GM23338 (cell line): Measurements from ENCODE around the gene H2BK1. TPM values are rescaled to one million over a fixed set of nuclear protein-coding genes. Genes with fewer than 3 reads are reported as not detected.

ENCODE experiments used
- ATAC-seq: fragments of 200-7000 bp; cut with Tn5 transposase; 3 replicates; pipeline ENCODE4 v1.9.1; 2020
- DNase-seq: peaks from one replicate; pipeline ENCODE4 v3.0.0-alpha.2; 2015; ENCODE audit warnings: low spot score
- H2AFZ ChIP-seq: fragments of 200-600 bp; sonication (generic); 2 replicates; pipeline ENCODE4 v1.8.0; 2016; ENCODE audit warnings: antibody characterized with exemption, mild to moderate bottlenecking, moderate library complexity
- H3F3A ChIP-seq: fragments of 200-600 bp; sonication (generic); replicated peaks from 2 replicates; pipeline ENCODE4 v1.8.0; 2017; ENCODE audit warnings: antibody characterized with exemption, mixed run types, low read depth
- H3K27ac ChIP-seq: fragments of 200-600 bp; sonication (generic); 2 replicates; pipeline ENCODE4 v1.6.1; 2016; ENCODE audit warnings: low read depth
- H3K27me3 ChIP-seq: fragments of 200-600 bp; sonication (generic); 2 replicates; pipeline ENCODE4 v1.8.0; 2016; ENCODE audit warnings: mild to moderate bottlenecking, mixed run types, moderate library complexity; ENCODE audit not compliant: insufficient read depth
- H3K36me3 ChIP-seq: fragments of 200-600 bp; sonication (generic); 2 replicates; pipeline ENCODE4 v1.8.0; 2016; ENCODE audit warnings: mild to moderate bottlenecking; ENCODE audit not compliant: insufficient read depth
- H3K4me1 ChIP-seq: fragments of 200-600 bp; sonication (generic); 2 replicates; pipeline ENCODE4 v1.8.0; 2016; ENCODE audit warnings: mild to moderate bottlenecking, moderate library complexity; ENCODE audit not compliant: insufficient read depth
- H3K4me2 ChIP-seq: fragments of 200-600 bp; sonication (generic); 2 replicates; pipeline ENCODE4 v1.7.1; 2017; ENCODE audit warnings: mixed run types
- H3K4me3 ChIP-seq: fragments of 200-600 bp; sonication (generic); 2 replicates; pipeline ENCODE4 v1.6.1; 2016; ENCODE audit warnings: mixed run types
- H3K79me2 ChIP-seq: fragments of 200-600 bp; sonication (generic); replicated peaks from 2 replicates; pipeline ENCODE4 v1.8.0; 2017; ENCODE audit warnings: mild to moderate bottlenecking; ENCODE audit not compliant: insufficient read depth
- H3K9me2 ChIP-seq: fragments of 200-600 bp; sonication (generic); 2 replicates; pipeline ENCODE4 v1.8.0; 2017; ENCODE audit not compliant: insufficient read depth
- H4K20me1 ChIP-seq: fragments of 200-600 bp; sonication (generic); replicated peaks from 2 replicates; pipeline ENCODE4 v1.8.0; 2017; ENCODE audit warnings: mild to moderate bottlenecking; ENCODE audit not compliant: insufficient read depth
- H3K27ac Mint-ChIP-seq: 2 replicates; pipeline ENCODE4 v1.8.0; 2020; ENCODE audit warnings: inconsistent platforms, mild to moderate bottlenecking, moderate library complexity, mixed read lengths
- H3K27me3 Mint-ChIP-seq: 3 replicates; pipeline ENCODE4 v1.8.0; 2022; ENCODE audit warnings: low read depth, mild to moderate bottlenecking, moderate library complexity, mixed read lengths, inconsistent platforms; ENCODE audit not compliant: insufficient read depth, poor library complexity
- H3K36me3 Mint-ChIP-seq: 3 replicates; pipeline ENCODE4 v1.8.0; 2021; ENCODE audit warnings: low read depth, mild to moderate bottlenecking, inconsistent platforms, moderate library complexity, mixed read lengths
- H3K4me1 Mint-ChIP-seq: 3 replicates; pipeline ENCODE4 v1.8.0; 2020; ENCODE audit warnings: mild to moderate bottlenecking, inconsistent platforms, mixed read lengths
- H3K4me3 Mint-ChIP-seq: 3 replicates; pipeline ENCODE4 v1.8.0; 2021; ENCODE audit warnings: moderate library complexity, mild to moderate bottlenecking, inconsistent platforms, mixed read lengths
- H3K9me3 Mint-ChIP-seq: 3 replicates; pipeline ENCODE4 v1.8.0; 2020; ENCODE audit warnings: moderate library complexity, mild to moderate bottlenecking, inconsistent platforms, mixed read lengths
- CREB1 ChIP-seq: fragments of 250-450 bp; sonication (Bioruptor Pico); IDR thresholded peaks from 2 replicates; pipeline ENCODE4 v1.5.0; 2020; ENCODE audit warnings: low read depth, mild to moderate bottlenecking, moderate library complexity
- ETS1 ChIP-seq: IDR thresholded peaks from 2 replicates; pipeline ENCODE4 v1.6.1; 2016; ENCODE audit warnings: antibody characterized with exemption
- EZH2 ChIP-seq: fragments of 200-600 bp; sonication (generic); IDR thresholded peaks from one replicate; pipeline ENCODE4 v1.8.0; 2017; ENCODE audit warnings: antibody characterized with exemption, mild to moderate bottlenecking, low read depth; ENCODE audit not compliant: unreplicated experiment
- REST ChIP-seq: IDR thresholded peaks from one replicate; pipeline ENCODE4 v1.6.1; 2018; ENCODE audit warnings: antibody characterized with exemption; ENCODE audit not compliant: unreplicated experiment
- STAT1 ChIP-seq: IDR thresholded peaks from one replicate; pipeline ENCODE4 v1.6.1; 2016; ENCODE audit warnings: antibody characterized with exemption; ENCODE audit not compliant: unreplicated experiment
- ZNF114 ChIP-seq: fragments of 250-450 bp; sonication (Bioruptor Pico); IDR thresholded peaks from 2 replicates; pipeline ENCODE4 v1.5.0; 2020; ENCODE audit warnings: mild to moderate bottlenecking, moderate library complexity
- ZNF331 ChIP-seq: fragments of 250-450 bp; sonication (Bioruptor Pico); IDR thresholded peaks from 2 replicates; pipeline ENCODE4 v1.5.0; 2020; ENCODE audit warnings: low read depth, mild to moderate bottlenecking, moderate library complexity
- ZNF462 ChIP-seq: fragments of 250-450 bp; sonication (Bioruptor Pico); IDR thresholded peaks from 2 replicates; pipeline ENCODE4 v1.5.0; 2020; ENCODE audit warnings: mild to moderate bottlenecking, moderate library complexity
- polyA plus RNA-seq: library from polyadenylated mRNA; unstranded; fragments of >200 nt; fragmentation: Nextera tagmentation; extraction: Ambion mirVana; gene quantifications from 2 replicates; pipeline ENCODE4 v1.2.1, GENCODE V29; 2016
- total RNA-seq: library from RNA; depleted of rRNA; stranded (reverse); fragments of >200 nt; shearing (Covaris generic); gene quantifications from 2 replicates; pipeline ENCODE4 v1.2.3, GENCODE V29; 2014
- TF ChIP-seq, protein P1 (sequence below), 2 experiments: fragments of 200-600 bp in 1 of 2; sonication (generic) in 1 of 2; conservative IDR thresholded peaks; 2 replicates each; pipeline versions ENCODE4 v1.5.1 to v1.6.1; 2016 to 2017; ENCODE audit warnings: antibody characterized with exemption in 2 of 2, low read depth in 2 of 2, mild to moderate bottlenecking in 2 of 2, moderate library complexity in 1 of 2

Gene H2BK1
- total and polyA plus RNA-seq, 2 experiments from 2014 or later = not detected

GRCh38 chr7:151166629-151167196 lies 43.6 kb downstream of the H2BK1 start:
- Histone ChIP-seq H3K27ac (no peak overlapping the region), H3K36me3 (no peaks in the 10 kb centered on the region), H3K27me3 (peaks cover 100% of the 10 kb centered on the region), H3K4me3 (peak overlapping the region; percentile 65), H3K4me2 (peak overlapping the region; percentile 87), H2AFZ (peak overlapping the region; percentile 88), H4K20me1 (peaks cover 11% of the 10 kb centered on the region), H3K79me2 (no peaks in the 10 kb centered on the region), H3F3A (peaks cover 13% of the 10 kb centered on the region; the same call in 1 of the 2 replicates), H3K9me2 (no peaks in the 10 kb centered on the region), H3K4me1 (peaks cover 10% of the 10 kb centered on the region)
- Mint-ChIP-seq H3K9me3 (no peaks in the 10 kb centered on the region), H3K27ac (no peak overlapping the region), H3K4me3 (peak overlapping the region; percentile 60), H3K4me1 (peaks cover 11% of the 10 kb centered on the region), H3K27me3 (peaks cover 28% of the 10 kb centered on the region), H3K36me3 (no peaks in the 10 kb centered on the region; the same call in 2 of the 3 replicates)
- no peak for TF ChIP-seq STAT1
- peak; percentile 91 for TF ChIP-seq EZH2
- peak; percentile 23 for ATAC-seq
- peak; percentile 57 for DNase-seq

GRCh38 chr7:151161757-151162156 lies 48.5 kb downstream of the H2BK1 start:
- DNase-seq = no peak
- no peak for TF ChIP-seq CREB1 (CRISPR knock-in tag)
- TF ChIP-seq REST = no peak
- no peak for TF ChIP-seq ZNF462 (CRISPR knock-in tag)
- TF ChIP-seq, protein P1, sequence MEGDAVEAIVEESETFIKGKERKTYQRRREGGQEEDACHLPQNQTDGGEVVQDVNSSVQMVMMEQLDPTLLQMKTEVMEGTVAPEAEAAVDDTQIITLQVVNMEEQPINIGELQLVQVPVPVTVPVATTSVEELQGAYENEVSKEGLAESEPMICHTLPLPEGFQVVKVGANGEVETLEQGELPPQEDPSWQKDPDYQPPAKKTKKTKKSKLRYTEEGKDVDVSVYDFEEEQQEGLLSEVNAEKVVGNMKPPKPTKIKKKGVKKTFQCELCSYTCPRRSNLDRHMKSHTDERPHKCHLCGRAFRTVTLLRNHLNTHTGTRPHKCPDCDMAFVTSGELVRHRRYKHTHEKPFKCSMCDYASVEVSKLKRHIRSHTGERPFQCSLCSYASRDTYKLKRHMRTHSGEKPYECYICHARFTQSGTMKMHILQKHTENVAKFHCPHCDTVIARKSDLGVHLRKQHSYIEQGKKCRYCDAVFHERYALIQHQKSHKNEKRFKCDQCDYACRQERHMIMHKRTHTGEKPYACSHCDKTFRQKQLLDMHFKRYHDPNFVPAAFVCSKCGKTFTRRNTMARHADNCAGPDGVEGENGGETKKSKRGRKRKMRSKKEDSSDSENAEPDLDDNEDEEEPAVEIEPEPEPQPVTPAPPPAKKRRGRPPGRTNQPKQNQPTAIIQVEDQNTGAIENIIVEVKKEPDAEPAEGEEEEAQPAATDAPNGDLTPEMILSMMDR (conservative IDR thresholded peaks at IDR 0.05; ENCODE audit: low read depth in 2 of 2) = no peak
- TF ChIP-seq ZNF331 (CRISPR knock-in tag) = no peak
- no peak for TF ChIP-seq ZNF114
- no peak for TF ChIP-seq ETS1

More at GRCh38 chr7:151161757-151162156, 48.5 kb downstream of the H2BK1 start:
- no peak overlapping the region for H3K4me3 ChIP-seq
- no peaks in the 10 kb centered on the region for H3K79me2 ChIP-seq
- no peaks in the 10 kb centered on the region for H3K36me3 ChIP-seq
- no peak overlapping the region for H2AFZ ChIP-seq
- H3K9me2 ChIP-seq = no peaks in the 10 kb centered on the region
- no peaks in the 10 kb centered on the region for H3K36me3 Mint-ChIP-seq
- H3K27ac ChIP-seq = no peak overlapping the region
- no peak for ATAC-seq
- H3K27me3 Mint-ChIP-seq = no peaks in the 10 kb centered on the region
- H3K27me3 ChIP-seq = peaks cover 78% of the 10 kb centered on the region
- H3K4me2 ChIP-seq = no peak overlapping the region
- H3K4me1 Mint-ChIP-seq = peaks cover 7% of the 10 kb centered on the region; the same call in 2 of the 3 replicates
- H3K4me1 ChIP-seq = peaks cover 4% of the 10 kb centered on the region
- no peak overlapping the region for H3K27ac Mint-ChIP-seq
- H3K9me3 Mint-ChIP-seq = no peaks in the 10 kb centered on the region
- H3K4me3 Mint-ChIP-seq = no peak overlapping the region
- H4K20me1 ChIP-seq = peaks cover 5% of the 10 kb centered on the region
- no peaks in the 10 kb centered on the region for H3F3A ChIP-seq
